ENCODE data around the gene CPN1.

DNA sequence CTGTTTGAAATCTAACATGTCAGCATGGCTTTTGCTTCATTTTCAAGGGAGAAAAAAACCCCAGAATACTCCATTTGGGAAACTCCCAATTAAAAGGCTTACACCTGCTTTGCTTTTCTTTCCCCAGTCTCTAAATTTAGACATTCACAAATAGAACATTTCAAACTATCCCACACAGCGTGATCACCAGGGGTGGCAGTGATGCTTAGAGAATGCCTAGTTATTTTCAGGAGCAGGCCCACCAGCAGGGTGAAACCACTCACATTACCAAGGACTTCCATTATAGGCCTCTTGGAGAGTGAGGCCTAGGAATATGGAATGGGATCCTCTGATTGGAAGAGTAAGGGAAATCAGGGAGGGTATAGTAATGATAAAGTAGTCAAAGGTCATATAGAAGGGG lies 14.2 kb downstream of the CPN1 start:
- TF ChIP-seq EZH2 (IDR thresholded peaks at IDR 0.05; ENCODE audit: insufficient read depth, poor library complexity, severe bottlenecking) (no peak), EZH2phosphoT487 (IDR thresholded peaks at IDR 0.05; ENCODE audit: insufficient read depth, low read depth) (no peak)
